ENCODE measurements around the gene NLGN2. TPM values are rescaled to one million over a fixed set of nuclear protein-coding genes. Genes with fewer than 3 reads are reported as not detected.

Gene NLGN2
- total RNA-seq, 4 donors from 2014 or later, result 5.5 to 9.6 (median 6.4) TPM

DNA sequence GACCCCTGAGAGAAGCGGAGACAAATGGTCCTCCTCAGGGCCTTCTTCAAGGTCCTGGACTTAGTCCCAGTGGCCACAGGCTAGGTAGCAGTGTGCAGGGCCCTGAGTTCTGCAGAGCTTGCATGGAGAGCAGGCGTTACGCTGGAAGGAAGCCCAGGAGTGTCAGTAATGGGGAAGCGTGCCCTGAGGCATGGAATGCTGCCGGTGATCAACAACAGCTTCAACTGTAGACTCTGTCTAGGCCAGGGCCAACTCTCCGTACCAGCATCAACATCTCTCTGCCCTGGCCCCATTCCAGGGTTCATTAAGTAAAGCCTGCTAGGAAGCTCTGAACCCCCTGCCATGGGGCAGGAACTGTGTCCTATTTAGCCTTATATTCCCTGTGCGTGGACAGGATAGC lies 27.3 kb upstream of the NLGN2 start:
- DNase-seq (ENCODE audit: low spot score in 2 of 2), result peak; percentile 60 to 92
- no peak for TF ChIP-seq POLR2A (IDR thresholded peaks at IDR 0.05)
- TF ChIP-seq, protein P1, sequence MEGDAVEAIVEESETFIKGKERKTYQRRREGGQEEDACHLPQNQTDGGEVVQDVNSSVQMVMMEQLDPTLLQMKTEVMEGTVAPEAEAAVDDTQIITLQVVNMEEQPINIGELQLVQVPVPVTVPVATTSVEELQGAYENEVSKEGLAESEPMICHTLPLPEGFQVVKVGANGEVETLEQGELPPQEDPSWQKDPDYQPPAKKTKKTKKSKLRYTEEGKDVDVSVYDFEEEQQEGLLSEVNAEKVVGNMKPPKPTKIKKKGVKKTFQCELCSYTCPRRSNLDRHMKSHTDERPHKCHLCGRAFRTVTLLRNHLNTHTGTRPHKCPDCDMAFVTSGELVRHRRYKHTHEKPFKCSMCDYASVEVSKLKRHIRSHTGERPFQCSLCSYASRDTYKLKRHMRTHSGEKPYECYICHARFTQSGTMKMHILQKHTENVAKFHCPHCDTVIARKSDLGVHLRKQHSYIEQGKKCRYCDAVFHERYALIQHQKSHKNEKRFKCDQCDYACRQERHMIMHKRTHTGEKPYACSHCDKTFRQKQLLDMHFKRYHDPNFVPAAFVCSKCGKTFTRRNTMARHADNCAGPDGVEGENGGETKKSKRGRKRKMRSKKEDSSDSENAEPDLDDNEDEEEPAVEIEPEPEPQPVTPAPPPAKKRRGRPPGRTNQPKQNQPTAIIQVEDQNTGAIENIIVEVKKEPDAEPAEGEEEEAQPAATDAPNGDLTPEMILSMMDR (IDR thresholded peaks at IDR 0.05), result no peak
- WGBS, 2 donors, result 21 to 38% methylated on average over 3 to 7 of the region's 7 CpGs
- H3K4me3 ChIP-seq (ENCODE audit: low read depth, poor library complexity, severe bottlenecking), result peak overlapping the region; percentile 29
- intact Hi-C loops (cut with DNase I; ENCODE audit: low total_unique reads), result no loop called here

DNA sequence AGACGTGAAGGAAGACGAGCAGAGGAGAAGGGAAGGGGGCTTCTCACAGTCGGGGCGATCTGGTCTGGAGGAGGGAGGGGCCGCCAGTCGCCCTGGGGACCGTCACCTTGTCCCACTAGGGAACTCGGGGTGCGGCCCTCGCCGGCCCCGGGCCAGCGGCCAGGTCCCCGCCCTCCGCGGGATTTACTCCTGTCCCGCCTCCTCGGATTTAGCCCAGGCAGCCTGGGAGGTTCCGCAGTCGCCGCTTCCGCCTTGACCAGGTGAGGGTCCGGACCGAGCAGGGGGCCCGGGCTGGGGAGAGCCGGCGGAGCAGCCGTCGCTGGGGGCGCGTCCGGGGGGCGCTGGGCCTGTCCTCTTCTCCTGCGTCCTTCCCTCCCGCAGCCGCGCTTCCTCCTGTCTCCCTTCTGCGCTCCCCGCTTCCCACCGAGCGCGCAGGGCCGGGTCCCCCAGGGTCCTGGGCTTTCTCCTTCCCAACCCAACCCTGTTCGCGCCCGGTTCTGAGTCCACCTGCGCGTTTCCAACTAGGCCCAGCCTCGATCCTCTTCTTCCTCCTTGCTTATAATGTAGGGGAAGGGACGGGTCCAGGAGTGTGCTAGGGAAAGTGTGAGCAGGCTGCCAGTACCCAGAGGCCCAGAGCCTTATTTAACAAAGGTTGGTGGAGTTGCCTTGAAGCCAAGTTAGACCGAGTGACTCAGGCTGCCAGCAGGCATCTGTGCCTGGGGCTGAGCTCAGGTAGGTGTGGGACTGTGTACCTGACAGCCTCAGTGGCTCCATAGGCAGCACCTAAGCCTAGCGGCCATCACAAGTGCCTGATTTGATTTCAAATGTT lies 26.6 kb upstream of the NLGN2 start, which contains the start of gene TNK1:
TSS of gene TNK1 (plus strand) at position 235 of the 829 bp plus-strand sequence. CDS start 1,838 bp downstream, outside the sequence.
- peak; percentile 48 to 95 for DNase-seq (ENCODE audit: low spot score in 2 of 2)
- intact Hi-C loops (cut with DNase I; ENCODE audit: low total_unique reads), result no loop called here

DNA sequence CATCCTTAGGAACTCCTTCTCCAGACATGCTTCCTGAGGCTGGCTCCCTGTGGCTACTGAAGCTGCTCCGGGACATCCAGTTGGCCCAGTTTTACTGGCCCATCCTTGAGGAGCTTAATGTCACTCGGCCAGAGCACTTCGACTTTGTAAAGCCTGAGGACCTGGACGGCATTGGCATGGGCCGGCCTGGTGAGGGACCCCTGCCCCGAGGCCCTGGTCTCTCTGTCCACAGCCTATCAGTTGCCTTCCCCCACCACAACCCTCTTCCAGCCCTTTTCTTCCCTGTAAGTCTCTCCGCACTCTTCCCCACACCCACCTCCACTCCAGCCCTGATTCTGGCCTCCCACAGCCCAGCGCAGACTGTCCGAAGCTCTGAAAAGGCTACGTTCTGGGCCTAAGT lies 24.7 kb upstream of the NLGN2 start:
- intact Hi-C loops (cut with DNase I; ENCODE audit: low total_unique reads), result no loop called here
- no peak for DNase-seq (ENCODE audit: low spot score in 2 of 2)
- H3K4me3 ChIP-seq (ENCODE audit: low read depth, poor library complexity, severe bottlenecking), result no peak overlapping the region
- 83% methylated on average over 10 of the region's 10 CpGs for WGBS, 2 donors
- TF ChIP-seq, protein P1 (IDR thresholded peaks at IDR 0.05), result no peak
- TF ChIP-seq POLR2A (IDR thresholded peaks at IDR 0.05), result no peak

More for the DNA sequence above, 26.6 kb upstream of the NLGN2 start, which contains the start of gene TNK1:
- WGBS, 2 donors, result 4 to 7% methylated on average over 36 to 48 of the region's 52 CpGs
- H3K4me3 ChIP-seq (ENCODE audit: low read depth, poor library complexity, severe bottlenecking), result peak within 1 kb of the TSS; percentile 29
- TF ChIP-seq, protein P1 (IDR thresholded peaks at IDR 0.05), result no peak
- no peak for TF ChIP-seq POLR2A (IDR thresholded peaks at IDR 0.05)

DNA sequence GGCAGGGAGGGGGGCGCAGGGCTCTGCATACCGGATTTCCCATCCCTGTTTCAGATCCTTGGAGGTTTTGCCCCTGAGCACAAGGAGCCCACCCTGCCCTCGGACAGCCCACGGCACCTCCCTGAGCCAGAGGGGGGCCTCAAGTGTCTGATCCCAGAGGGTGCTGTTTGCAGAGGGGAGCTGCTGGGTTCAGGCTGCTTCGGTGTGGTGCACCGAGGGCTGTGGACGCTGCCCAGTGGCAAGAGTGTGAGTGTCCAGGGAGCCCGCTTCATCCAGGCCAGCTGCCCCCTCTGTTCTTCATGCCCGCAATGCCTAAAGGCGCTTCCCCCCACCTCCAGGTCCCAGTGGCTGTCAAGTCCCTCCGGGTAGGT lies 24.3 kb upstream of the NLGN2 start:
- 71 to 87% methylated on average over 4 to 10 of the region's 11 CpGs for WGBS, 2 donors
- DNase-seq (ENCODE audit: low spot score in 2 of 2), result no peak
- TF ChIP-seq, protein P1 (IDR thresholded peaks at IDR 0.05), result no peak
- TF ChIP-seq POLR2A (IDR thresholded peaks at IDR 0.05), result no peak
- intact Hi-C loops (cut with DNase I; ENCODE audit: low total_unique reads), result no loop called here
- H3K4me3 ChIP-seq (ENCODE audit: low read depth, poor library complexity, severe bottlenecking), result no peak overlapping the region

DNA sequence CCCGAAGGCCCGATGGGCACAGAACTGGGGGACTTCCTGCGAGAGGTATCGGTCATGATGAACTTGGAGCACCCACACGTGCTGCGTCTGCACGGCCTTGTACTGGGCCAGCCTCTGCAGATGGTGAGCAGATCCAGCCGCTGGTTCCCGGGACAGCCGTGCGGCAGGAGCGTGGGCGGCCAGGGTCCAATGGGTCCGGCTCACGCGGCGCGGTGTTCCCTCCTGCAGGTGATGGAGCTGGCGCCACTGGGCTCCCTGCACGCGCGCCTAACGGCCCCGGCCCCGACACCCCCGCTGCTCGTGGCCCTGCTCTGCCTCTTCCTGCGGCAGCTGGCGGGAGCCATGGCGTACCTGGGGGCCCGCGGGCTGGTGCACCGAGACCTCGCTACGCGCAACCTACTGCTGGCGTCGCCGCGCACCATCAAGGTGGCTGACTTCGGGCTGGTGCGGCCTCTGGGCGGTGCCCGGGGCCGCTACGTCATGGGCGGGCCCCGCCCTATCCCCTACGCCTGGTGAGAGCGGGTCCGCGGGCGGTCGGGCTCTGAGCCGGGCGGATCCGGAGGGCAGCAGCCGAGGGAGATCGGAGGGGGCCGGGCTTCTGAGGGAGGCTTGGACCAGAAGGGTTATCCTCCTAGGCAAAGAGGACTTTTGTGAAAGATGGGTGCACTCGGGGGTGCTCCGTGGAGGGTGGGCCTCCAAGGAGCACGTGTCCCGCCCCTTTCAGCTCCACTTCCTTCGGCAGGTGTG lies 23.7 kb upstream of the NLGN2 start:
- H3K4me3 ChIP-seq (ENCODE audit: low read depth, poor library complexity, severe bottlenecking), result no peak overlapping the region
- 45 to 50% methylated on average over 39 to 41 of the region's 65 CpGs for WGBS, 2 donors
- TF ChIP-seq, protein P1 (IDR thresholded peaks at IDR 0.05), result no peak
- TF ChIP-seq POLR2A (IDR thresholded peaks at IDR 0.05), result no peak
- DNase-seq (ENCODE audit: low spot score in 2 of 2), result no peak
- intact Hi-C loops (cut with DNase I; ENCODE audit: low total_unique reads), result no loop called here
